GM23338 (cell line): Measurements from ENCODE around the gene SLC25A11. TPM values are rescaled to one million over a fixed set of nuclear protein-coding genes. Genes with fewer than 3 reads are reported as not detected.

Experiments used
- ATAC-seq: fragments of 200-7000 bp; cut with Tn5 transposase; 3 replicates; pipeline ENCODE4 v1.9.1; 2020
- DNase-seq: peaks from one replicate; pipeline ENCODE4 v3.0.0-alpha.2; 2015; ENCODE audit warnings: low spot score
- H2AFZ ChIP-seq: fragments of 200-600 bp; sonication (generic); 2 replicates; pipeline ENCODE4 v1.8.0; 2016; ENCODE audit warnings: antibody characterized with exemption, mild to moderate bottlenecking, moderate library complexity
- H3F3A ChIP-seq: fragments of 200-600 bp; sonication (generic); replicated peaks from 2 replicates; pipeline ENCODE4 v1.8.0; 2017; ENCODE audit warnings: antibody characterized with exemption, mixed run types, low read depth
- H3K27ac ChIP-seq: fragments of 200-600 bp; sonication (generic); 2 replicates; pipeline ENCODE4 v1.6.1; 2016; ENCODE audit warnings: low read depth
- H3K27me3 ChIP-seq: fragments of 200-600 bp; sonication (generic); 2 replicates; pipeline ENCODE4 v1.8.0; 2016; ENCODE audit warnings: mild to moderate bottlenecking, mixed run types, moderate library complexity; ENCODE audit not compliant: insufficient read depth
- H3K36me3 ChIP-seq: fragments of 200-600 bp; sonication (generic); 2 replicates; pipeline ENCODE4 v1.8.0; 2016; ENCODE audit warnings: mild to moderate bottlenecking; ENCODE audit not compliant: insufficient read depth
- H3K4me1 ChIP-seq: fragments of 200-600 bp; sonication (generic); 2 replicates; pipeline ENCODE4 v1.8.0; 2016; ENCODE audit warnings: mild to moderate bottlenecking, moderate library complexity; ENCODE audit not compliant: insufficient read depth
- H3K4me2 ChIP-seq: fragments of 200-600 bp; sonication (generic); 2 replicates; pipeline ENCODE4 v1.7.1; 2017; ENCODE audit warnings: mixed run types
- H3K4me3 ChIP-seq: fragments of 200-600 bp; sonication (generic); 2 replicates; pipeline ENCODE4 v1.6.1; 2016; ENCODE audit warnings: mixed run types
- H3K79me2 ChIP-seq: fragments of 200-600 bp; sonication (generic); replicated peaks from 2 replicates; pipeline ENCODE4 v1.8.0; 2017; ENCODE audit warnings: mild to moderate bottlenecking; ENCODE audit not compliant: insufficient read depth
- H3K9me2 ChIP-seq: fragments of 200-600 bp; sonication (generic); 2 replicates; pipeline ENCODE4 v1.8.0; 2017; ENCODE audit not compliant: insufficient read depth
- H4K20me1 ChIP-seq: fragments of 200-600 bp; sonication (generic); replicated peaks from 2 replicates; pipeline ENCODE4 v1.8.0; 2017; ENCODE audit warnings: mild to moderate bottlenecking; ENCODE audit not compliant: insufficient read depth
- H3K27ac Mint-ChIP-seq: 2 replicates; pipeline ENCODE4 v1.8.0; 2020; ENCODE audit warnings: inconsistent platforms, mild to moderate bottlenecking, moderate library complexity, mixed read lengths
- H3K27me3 Mint-ChIP-seq: 3 replicates; pipeline ENCODE4 v1.8.0; 2022; ENCODE audit warnings: low read depth, mild to moderate bottlenecking, moderate library complexity, mixed read lengths, inconsistent platforms; ENCODE audit not compliant: insufficient read depth, poor library complexity
- H3K36me3 Mint-ChIP-seq: 3 replicates; pipeline ENCODE4 v1.8.0; 2021; ENCODE audit warnings: low read depth, mild to moderate bottlenecking, inconsistent platforms, moderate library complexity, mixed read lengths
- H3K4me1 Mint-ChIP-seq: 3 replicates; pipeline ENCODE4 v1.8.0; 2020; ENCODE audit warnings: mild to moderate bottlenecking, inconsistent platforms, mixed read lengths
- H3K4me3 Mint-ChIP-seq: 3 replicates; pipeline ENCODE4 v1.8.0; 2021; ENCODE audit warnings: moderate library complexity, mild to moderate bottlenecking, inconsistent platforms, mixed read lengths
- H3K9me3 Mint-ChIP-seq: 3 replicates; pipeline ENCODE4 v1.8.0; 2020; ENCODE audit warnings: moderate library complexity, mild to moderate bottlenecking, inconsistent platforms, mixed read lengths
- CREB1 ChIP-seq: fragments of 250-450 bp; sonication (Bioruptor Pico); IDR thresholded peaks from 2 replicates; pipeline ENCODE4 v1.5.0; 2020; ENCODE audit warnings: low read depth, mild to moderate bottlenecking, moderate library complexity
- EZH2 ChIP-seq: fragments of 200-600 bp; sonication (generic); IDR thresholded peaks from one replicate; pipeline ENCODE4 v1.8.0; 2017; ENCODE audit warnings: antibody characterized with exemption, mild to moderate bottlenecking, low read depth; ENCODE audit not compliant: unreplicated experiment
- EZH2phosphoT487 ChIP-seq: fragments of 200-600 bp; sonication (generic); IDR thresholded peaks from one replicate; pipeline ENCODE4 v1.8.1; 2018; ENCODE audit warnings: antibody characterized with exemption; ENCODE audit not compliant: unreplicated experiment
- JUNB ChIP-seq: IDR thresholded peaks from one replicate; pipeline ENCODE4 v1.6.1; 2016; ENCODE audit warnings: antibody characterized with exemption; ENCODE audit not compliant: unreplicated experiment
- NANOG ChIP-seq: IDR thresholded peaks from 2 replicates; pipeline ENCODE4 v1.6.1; 2016; ENCODE audit warnings: antibody characterized with exemption, borderline replicate concordance
- POLR2AphosphoS5 ChIP-seq: IDR thresholded peaks from 2 replicates; pipeline ENCODE4 v1.6.1; 2016; ENCODE audit warnings: antibody characterized with exemption, low read depth
- STAT1 ChIP-seq: IDR thresholded peaks from one replicate; pipeline ENCODE4 v1.6.1; 2016; ENCODE audit warnings: antibody characterized with exemption; ENCODE audit not compliant: unreplicated experiment
- ZNF114 ChIP-seq: fragments of 250-450 bp; sonication (Bioruptor Pico); IDR thresholded peaks from 2 replicates; pipeline ENCODE4 v1.5.0; 2020; ENCODE audit warnings: mild to moderate bottlenecking, moderate library complexity
- polyA plus RNA-seq: library from polyadenylated mRNA; unstranded; fragments of >200 nt; fragmentation: Nextera tagmentation; extraction: Ambion mirVana; gene quantifications from 2 replicates; pipeline ENCODE4 v1.2.1, GENCODE V29; 2016
- total RNA-seq: library from RNA; depleted of rRNA; stranded (reverse); fragments of >200 nt; shearing (Covaris generic); gene quantifications from 2 replicates; pipeline ENCODE4 v1.2.3, GENCODE V29; 2014
- TF ChIP-seq, protein P1 (sequence below): IDR thresholded peaks from one replicate; pipeline ENCODE4 v1.6.1; 2018; ENCODE audit warnings: antibody characterized with exemption; ENCODE audit not compliant: unreplicated experiment
- TF ChIP-seq, protein P2 (sequence below), 2 experiments: fragments of 200-600 bp in 1 of 2; sonication (generic) in 1 of 2; conservative IDR thresholded peaks; 2 replicates each; pipeline versions ENCODE4 v1.5.1 to v1.6.1; 2016 to 2017; ENCODE audit warnings: antibody characterized with exemption in 2 of 2, low read depth in 2 of 2, mild to moderate bottlenecking in 2 of 2, moderate library complexity in 1 of 2

SLC25A11 gene
- total and polyA plus RNA-seq, 2 experiments from 2014 or later: 37.8 to 73.6 TPM

GRCh38 chr17:4969551-4970173 is 29.8 kb upstream of the SLC25A11 start (continued):
- TF ChIP-seq JUNB (no peak), EZH2phosphoT487 (no peak), ZNF114 (CRISPR knock-in tag) (no peak), NANOG (no peak), CREB1 (CRISPR knock-in tag) (no peak)
- TF ChIP-seq, protein P1, sequence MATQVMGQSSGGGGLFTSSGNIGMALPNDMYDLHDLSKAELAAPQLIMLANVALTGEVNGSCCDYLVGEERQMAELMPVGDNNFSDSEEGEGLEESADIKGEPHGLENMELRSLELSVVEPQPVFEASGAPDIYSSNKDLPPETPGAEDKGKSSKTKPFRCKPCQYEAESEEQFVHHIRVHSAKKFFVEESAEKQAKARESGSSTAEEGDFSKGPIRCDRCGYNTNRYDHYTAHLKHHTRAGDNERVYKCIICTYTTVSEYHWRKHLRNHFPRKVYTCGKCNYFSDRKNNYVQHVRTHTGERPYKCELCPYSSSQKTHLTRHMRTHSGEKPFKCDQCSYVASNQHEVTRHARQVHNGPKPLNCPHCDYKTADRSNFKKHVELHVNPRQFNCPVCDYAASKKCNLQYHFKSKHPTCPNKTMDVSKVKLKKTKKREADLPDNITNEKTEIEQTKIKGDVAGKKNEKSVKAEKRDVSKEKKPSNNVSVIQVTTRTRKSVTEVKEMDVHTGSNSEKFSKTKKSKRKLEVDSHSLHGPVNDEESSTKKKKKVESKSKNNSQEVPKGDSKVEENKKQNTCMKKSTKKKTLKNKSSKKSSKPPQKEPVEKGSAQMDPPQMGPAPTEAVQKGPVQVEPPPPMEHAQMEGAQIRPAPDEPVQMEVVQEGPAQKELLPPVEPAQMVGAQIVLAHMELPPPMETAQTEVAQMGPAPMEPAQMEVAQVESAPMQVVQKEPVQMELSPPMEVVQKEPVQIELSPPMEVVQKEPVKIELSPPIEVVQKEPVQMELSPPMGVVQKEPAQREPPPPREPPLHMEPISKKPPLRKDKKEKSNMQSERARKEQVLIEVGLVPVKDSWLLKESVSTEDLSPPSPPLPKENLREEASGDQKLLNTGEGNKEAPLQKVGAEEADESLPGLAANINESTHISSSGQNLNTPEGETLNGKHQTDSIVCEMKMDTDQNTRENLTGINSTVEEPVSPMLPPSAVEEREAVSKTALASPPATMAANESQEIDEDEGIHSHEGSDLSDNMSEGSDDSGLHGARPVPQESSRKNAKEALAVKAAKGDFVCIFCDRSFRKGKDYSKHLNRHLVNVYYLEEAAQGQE: no peak

GRCh38 chr17:4969047-4969550 is 29.3 kb upstream of the SLC25A11 start:
- no peaks in the 10 kb centered on the region; the same call in 1 of the 2 replicates for H3K36me3 ChIP-seq
- Mint-ChIP-seq H3K27ac (no peak overlapping the region), H3K36me3 (peaks cover 64% of the 10 kb centered on the region), H3K4me1 (peaks cover 35% of the 10 kb centered on the region), H3K27me3 (peaks cover 33% of the 10 kb centered on the region), H3K9me3 (peaks cover 17% of the 10 kb centered on the region), H3K4me3 (no peak overlapping the region)
- peak overlapping the region; percentile 63; the same call in 1 of the 2 replicates for H2AFZ ChIP-seq
- H3K4me3 ChIP-seq: peak overlapping the region; percentile 59
- no peaks in the 10 kb centered on the region for H3K9me2 ChIP-seq
- DNase-seq (no peak), ATAC-seq (no peak)
- no peak for TF ChIP-seq CREB1 (CRISPR knock-in tag)
- no peak for TF ChIP-seq NANOG
- TF ChIP-seq EZH2phosphoT487: no peak
- TF ChIP-seq, protein P2, sequence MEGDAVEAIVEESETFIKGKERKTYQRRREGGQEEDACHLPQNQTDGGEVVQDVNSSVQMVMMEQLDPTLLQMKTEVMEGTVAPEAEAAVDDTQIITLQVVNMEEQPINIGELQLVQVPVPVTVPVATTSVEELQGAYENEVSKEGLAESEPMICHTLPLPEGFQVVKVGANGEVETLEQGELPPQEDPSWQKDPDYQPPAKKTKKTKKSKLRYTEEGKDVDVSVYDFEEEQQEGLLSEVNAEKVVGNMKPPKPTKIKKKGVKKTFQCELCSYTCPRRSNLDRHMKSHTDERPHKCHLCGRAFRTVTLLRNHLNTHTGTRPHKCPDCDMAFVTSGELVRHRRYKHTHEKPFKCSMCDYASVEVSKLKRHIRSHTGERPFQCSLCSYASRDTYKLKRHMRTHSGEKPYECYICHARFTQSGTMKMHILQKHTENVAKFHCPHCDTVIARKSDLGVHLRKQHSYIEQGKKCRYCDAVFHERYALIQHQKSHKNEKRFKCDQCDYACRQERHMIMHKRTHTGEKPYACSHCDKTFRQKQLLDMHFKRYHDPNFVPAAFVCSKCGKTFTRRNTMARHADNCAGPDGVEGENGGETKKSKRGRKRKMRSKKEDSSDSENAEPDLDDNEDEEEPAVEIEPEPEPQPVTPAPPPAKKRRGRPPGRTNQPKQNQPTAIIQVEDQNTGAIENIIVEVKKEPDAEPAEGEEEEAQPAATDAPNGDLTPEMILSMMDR (conservative IDR thresholded peaks at IDR 0.05; ENCODE audit: low read depth in 2 of 2): no peak
- TF ChIP-seq STAT1: no peak
- no peak for TF ChIP-seq ZNF114 (CRISPR knock-in tag)
- TF ChIP-seq, protein P1: no peak
- TF ChIP-seq EZH2: no peak
- TF ChIP-seq POLR2AphosphoS5: no peak; the same call in 1 of the 2 replicates
- no peak for TF ChIP-seq JUNB
- peak overlapping the region; percentile 97 for H3K27ac ChIP-seq
- 0 out of 2 replicates have a peak, but pooled peaks cover 9% of the 10 kb centered on the region for H4K20me1 ChIP-seq
- H3K27me3 ChIP-seq: peaks cover 12% of the 10 kb centered on the region
- peaks cover 19% of the 10 kb centered on the region; the same call in 1 of the 2 replicates for H3F3A ChIP-seq
- peaks cover 26% of the 10 kb centered on the region for H3K4me1 ChIP-seq
- peak overlapping the region; percentile 99 for H3K4me2 ChIP-seq
- peaks cover 34% of the 10 kb centered on the region for H3K79me2 ChIP-seq
